ENCODE data around the gene RNMT. TPM values are rescaled to one million over a fixed set of nuclear protein-coding genes. Genes with fewer than 3 reads are reported as not detected.
"Not testable (repeated sequence)": the region's sequence is repeated elsewhere in the genome, so short reads cannot be mapped to it uniquely, and the experiment has no call there.

RNMT gene
- total RNA-seq, 3 donors from 2014 or later (not counting 1 experiment from before 2014, with no cell fraction given): 68.9 to 77.4 (median 71.9) TPM

DNA sequence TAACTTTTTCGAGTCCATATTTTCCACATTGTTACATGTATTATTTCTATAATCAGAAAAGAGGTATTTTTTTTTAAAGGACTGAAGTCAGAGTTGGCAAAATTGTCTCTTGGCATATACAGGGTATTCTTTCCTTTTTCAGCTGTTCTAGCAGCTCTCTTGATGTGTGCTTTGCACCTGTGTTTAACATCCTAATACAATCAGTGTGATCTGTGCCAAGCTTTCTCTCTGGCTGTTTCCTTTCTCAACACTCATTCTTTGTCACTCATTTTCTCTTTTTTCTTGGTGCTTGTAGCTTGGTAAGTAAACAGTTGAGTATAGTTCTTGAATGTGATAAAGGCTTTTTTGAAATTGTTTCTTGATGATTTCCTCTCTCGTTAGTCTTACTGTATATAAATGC is 9.2 kb downstream of the RNMT start:
- intact Hi-C loops (cut with micrococcal nuclease): no loop called here
- 100% methylated on average over 1 of the region's 2 CpGs for WGBS (ENCODE audit: insufficient coverage)
- ATAC-seq (no peak), DNase-seq (no peak)
- Mint-ChIP-seq H3K36me3 (peaks cover 21% of the 10 kb centered on the region), H3K27ac (peak overlapping the region in 1 of 2 donors; percentile 15), H3K4me1 (peaks cover 0 to 6% of the 10 kb centered on the region in 2 donors), H3K9me3 (no peaks in the 10 kb centered on the region), H3K4me3 (no peak overlapping the region), H3K27me3 (ENCODE audit: low read depth in 2 of 2) (no peaks in the 10 kb centered on the region)
- Histone ChIP-seq H3K4me1 (ENCODE audit: control insufficient read depth, insufficient read depth, low read length) (no peaks in the 10 kb centered on the region), H3K36me3 (ENCODE audit: control insufficient read depth, insufficient read depth, low read length) (peaks cover 61% of the 10 kb centered on the region), H3K4me3 (ENCODE audit: low read length) (no peak overlapping the region), H3K27me3 (ENCODE audit: control insufficient read depth, insufficient read depth, low read length) (no peaks in the 10 kb centered on the region), H3K27ac (ENCODE audit: low read length) (no peak overlapping the region), H3K9me3 (ENCODE audit: control insufficient read depth, insufficient read depth, low read length) (no peaks in the 10 kb centered on the region)
- TF ChIP-seq, protein P1, sequence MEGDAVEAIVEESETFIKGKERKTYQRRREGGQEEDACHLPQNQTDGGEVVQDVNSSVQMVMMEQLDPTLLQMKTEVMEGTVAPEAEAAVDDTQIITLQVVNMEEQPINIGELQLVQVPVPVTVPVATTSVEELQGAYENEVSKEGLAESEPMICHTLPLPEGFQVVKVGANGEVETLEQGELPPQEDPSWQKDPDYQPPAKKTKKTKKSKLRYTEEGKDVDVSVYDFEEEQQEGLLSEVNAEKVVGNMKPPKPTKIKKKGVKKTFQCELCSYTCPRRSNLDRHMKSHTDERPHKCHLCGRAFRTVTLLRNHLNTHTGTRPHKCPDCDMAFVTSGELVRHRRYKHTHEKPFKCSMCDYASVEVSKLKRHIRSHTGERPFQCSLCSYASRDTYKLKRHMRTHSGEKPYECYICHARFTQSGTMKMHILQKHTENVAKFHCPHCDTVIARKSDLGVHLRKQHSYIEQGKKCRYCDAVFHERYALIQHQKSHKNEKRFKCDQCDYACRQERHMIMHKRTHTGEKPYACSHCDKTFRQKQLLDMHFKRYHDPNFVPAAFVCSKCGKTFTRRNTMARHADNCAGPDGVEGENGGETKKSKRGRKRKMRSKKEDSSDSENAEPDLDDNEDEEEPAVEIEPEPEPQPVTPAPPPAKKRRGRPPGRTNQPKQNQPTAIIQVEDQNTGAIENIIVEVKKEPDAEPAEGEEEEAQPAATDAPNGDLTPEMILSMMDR (IDR thresholded peaks at IDR 0.05): no peak

DNA sequence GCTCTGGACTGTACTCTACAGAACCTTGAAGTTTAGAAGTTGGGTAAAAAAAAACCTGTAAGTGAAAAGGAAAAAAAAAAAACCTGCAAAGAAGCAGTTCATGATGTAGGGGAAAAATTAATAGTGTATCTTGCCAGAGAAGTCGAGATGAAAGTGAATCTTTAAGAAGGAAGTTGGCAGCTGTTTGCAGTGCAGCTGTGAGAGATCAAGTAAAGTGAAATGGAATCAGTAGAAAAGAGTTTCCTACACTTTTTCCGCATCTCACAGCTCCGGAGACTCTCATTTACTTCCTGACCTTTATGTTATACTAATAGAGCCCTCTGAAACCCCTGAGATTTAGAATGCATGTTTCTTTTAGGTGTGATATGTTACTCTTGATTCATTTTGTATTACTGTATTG is 19.2 kb downstream of the RNMT start:
- Mint-ChIP-seq H3K4me3 (no peak overlapping the region), H3K4me1 (no peaks in the 10 kb centered on the region), H3K9me3 (no peaks in the 10 kb centered on the region), H3K27me3 (ENCODE audit: low read depth in 2 of 2) (no peaks in the 10 kb centered on the region), H3K27ac (no peak overlapping the region), H3K36me3 (peaks cover 26% of the 10 kb centered on the region)
- intact Hi-C loops (cut with micrococcal nuclease): no loop called here
- H3K27me3 ChIP-seq (ENCODE audit: control insufficient read depth, insufficient read depth, low read length): no peaks in the 10 kb centered on the region
- H3K4me1 ChIP-seq (ENCODE audit: control insufficient read depth, insufficient read depth, low read length): no peaks in the 10 kb centered on the region
- H3K36me3 ChIP-seq (ENCODE audit: control insufficient read depth, insufficient read depth, low read length): peaks cover 76% of the 10 kb centered on the region
- H3K4me3 ChIP-seq (ENCODE audit: low read length): no peak overlapping the region
- DNase-seq: no peak
- no peak for ATAC-seq
- no peak overlapping the region for H3K27ac ChIP-seq (ENCODE audit: low read length)
- H3K9me3 ChIP-seq (ENCODE audit: control insufficient read depth, insufficient read depth, low read length): no peaks in the 10 kb centered on the region
- TF ChIP-seq, protein P1 (IDR thresholded peaks at IDR 0.05): no peak
- WGBS (ENCODE audit: insufficient coverage): 76% methylated on average over 1 of the region's 3 CpGs

DNA sequence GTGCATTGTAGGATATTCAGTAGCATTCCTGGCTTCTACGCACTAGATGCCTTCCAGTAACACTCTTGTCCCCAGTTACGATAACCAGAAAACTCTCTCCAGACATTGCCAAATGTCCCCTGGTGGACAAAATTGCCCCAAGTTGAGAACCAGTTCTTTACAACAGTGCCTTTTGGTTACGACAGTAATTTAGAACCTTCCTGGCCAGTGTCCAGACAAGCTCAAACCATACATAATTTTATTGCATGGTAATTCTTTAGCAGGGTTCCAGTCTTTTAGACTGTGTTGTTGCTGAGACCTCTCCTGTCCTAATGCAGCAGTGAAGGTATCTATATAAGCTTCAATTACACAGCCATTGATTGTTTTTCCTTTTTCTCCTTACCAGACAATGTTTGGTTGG is 20.2 kb downstream of the RNMT start:
- no peak overlapping the region for H3K27ac ChIP-seq (ENCODE audit: low read length)
- Mint-ChIP-seq H3K4me3 (no peak overlapping the region), H3K27me3 (ENCODE audit: low read depth in 2 of 2) (no peaks in the 10 kb centered on the region), H3K27ac (no peak overlapping the region), H3K4me1 (no peaks in the 10 kb centered on the region), H3K9me3 (no peaks in the 10 kb centered on the region), H3K36me3 (peaks cover 26% of the 10 kb centered on the region)
- H3K4me1 ChIP-seq (ENCODE audit: control insufficient read depth, insufficient read depth, low read length): no peaks in the 10 kb centered on the region
- H3K36me3 ChIP-seq (ENCODE audit: control insufficient read depth, insufficient read depth, low read length): peaks cover 67% of the 10 kb centered on the region
- TF ChIP-seq, protein P1 (IDR thresholded peaks at IDR 0.05): no peak
- WGBS (ENCODE audit: insufficient coverage): 100% methylated on average over 3 of the region's 3 CpGs
- DNase-seq (no peak), ATAC-seq (no peak)
- no peaks in the 10 kb centered on the region for H3K9me3 ChIP-seq (ENCODE audit: control insufficient read depth, insufficient read depth, low read length)
- no peaks in the 10 kb centered on the region for H3K27me3 ChIP-seq (ENCODE audit: control insufficient read depth, insufficient read depth, low read length)
- intact Hi-C loops (cut with micrococcal nuclease): no loop called here
- no peak overlapping the region for H3K4me3 ChIP-seq (ENCODE audit: low read length)

DNA sequence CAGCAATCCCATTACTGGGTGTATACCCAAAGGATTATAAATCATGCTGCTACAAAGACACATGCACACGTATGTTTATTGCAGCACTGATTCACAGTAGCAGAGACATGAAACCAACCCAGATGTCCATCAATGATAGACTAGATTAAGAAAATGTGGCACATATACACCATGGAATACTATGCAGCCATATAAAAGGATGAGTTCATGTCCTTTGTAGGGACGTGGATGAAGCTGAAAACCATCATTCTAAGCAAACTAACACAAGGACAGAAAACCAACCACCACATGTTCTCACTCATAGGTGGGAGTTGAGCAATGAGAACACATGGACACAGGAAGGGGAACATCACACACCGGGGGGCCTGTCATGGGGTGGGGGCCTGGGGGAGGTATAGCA is 25.1 kb downstream of the RNMT start:
- peaks cover 64% of the 10 kb centered on the region for H3K36me3 ChIP-seq (ENCODE audit: control insufficient read depth, insufficient read depth, low read length)
- H3K4me1 Mint-ChIP-seq; DNase-seq; H3K27me3 Mint-ChIP-seq (ENCODE audit: low read depth in 2 of 2); H3K27me3 ChIP-seq (ENCODE audit: control insufficient read depth, insufficient read depth, low read length); H3K4me3 ChIP-seq (ENCODE audit: low read length); H3K4me3 Mint-ChIP-seq; H3K27ac ChIP-seq (ENCODE audit: low read length); intact Hi-C loops (cut with micrococcal nuclease); H3K4me1 ChIP-seq (ENCODE audit: control insufficient read depth, insufficient read depth, low read length); H3K9me3 Mint-ChIP-seq; ATAC-seq; H3K9me3 ChIP-seq (ENCODE audit: control insufficient read depth, insufficient read depth, low read length): not testable (repeated sequence)
- Mint-ChIP-seq H3K36me3 (peaks cover 20% of the 10 kb centered on the region), H3K27ac (peak overlapping the region in 1 of 2 donors; percentile 32)
- WGBS (ENCODE audit: insufficient coverage): 100% methylated on average over 2 of the region's 3 CpGs
